Limb (tissue), 2 donors: Measurements from ENCODE around the gene FBXO34.
"Not testable (repeated sequence)": the region's sequence is repeated elsewhere in the genome, so short reads cannot be mapped to it uniquely, and the experiment has no call there.

Source experiments
- DNase-seq, 2 donors: peaks; one replicate each; pipeline ENCODE4 v3.0.0-alpha.2; 2016; ENCODE audit errors: extremely low spot score in 2 of 2

FBXO34 gene

DNA sequence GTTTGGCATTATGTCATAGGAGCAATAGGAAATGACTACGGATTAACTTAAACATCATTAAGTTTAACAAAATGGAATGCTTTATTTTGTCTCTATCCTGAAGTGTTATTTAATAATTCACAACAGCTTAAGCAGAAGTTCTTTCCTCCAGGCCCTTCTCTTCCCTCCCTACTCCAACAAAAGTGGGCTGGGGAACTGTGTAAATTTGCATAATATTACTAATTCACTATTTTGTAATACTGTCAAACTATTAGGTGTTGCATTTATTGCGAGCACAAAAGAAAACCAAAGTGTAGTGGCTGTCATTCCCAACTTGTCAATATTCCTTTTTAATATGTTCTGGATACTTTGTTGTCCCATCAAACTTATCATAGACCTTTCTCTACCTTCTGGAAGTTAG lies 70.6 kb downstream of the FBXO34 start:
- no peak for DNase-seq

- DNase-seq: not testable (repeated sequence)
Measured at GRCh38 chr14:55344582-55345163, 73.5 kb downstream of the FBXO34 start.

DNA sequence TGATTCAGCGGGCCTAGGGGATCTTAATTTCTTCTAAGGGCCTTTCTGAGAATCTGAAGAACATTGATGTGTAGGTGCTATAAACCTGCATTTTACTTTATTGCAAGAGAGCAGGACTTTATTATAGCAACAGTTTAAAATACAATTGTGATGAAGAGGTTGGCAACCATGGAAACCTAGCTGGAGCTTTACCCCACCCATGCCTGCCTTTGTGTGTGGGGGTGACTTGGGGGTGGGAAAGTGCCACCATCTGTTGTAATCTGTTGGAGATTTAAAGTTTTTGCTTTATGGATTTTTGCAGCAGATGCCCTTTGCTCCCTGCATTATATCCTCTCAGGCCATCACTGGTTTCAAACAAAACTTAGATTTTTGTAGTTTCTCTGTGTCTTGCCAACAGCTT lies 75.8 kb downstream of the FBXO34 start:
- DNase-seq: no peak

GRCh38 chr14:55347748-55348147 lies 76.5 kb downstream of the FBXO34 start:
- DNase-seq: no peak

- no peak for DNase-seq
Measured at GRCh38 chr14:55348766-55349453, 77.7 kb downstream of the FBXO34 start.

- DNase-seq: no peak
Measured at GRCh38 chr14:55349565-55349964, 78.3 kb downstream of the FBXO34 start.

GRCh38 chr14:55350461-55350860 lies 79.2 kb downstream of the FBXO34 start:
- no peak for DNase-seq

- no peak for DNase-seq
Measured at GRCh38 chr14:55351111-55351510, 79.9 kb downstream of the FBXO34 start.

DNA sequence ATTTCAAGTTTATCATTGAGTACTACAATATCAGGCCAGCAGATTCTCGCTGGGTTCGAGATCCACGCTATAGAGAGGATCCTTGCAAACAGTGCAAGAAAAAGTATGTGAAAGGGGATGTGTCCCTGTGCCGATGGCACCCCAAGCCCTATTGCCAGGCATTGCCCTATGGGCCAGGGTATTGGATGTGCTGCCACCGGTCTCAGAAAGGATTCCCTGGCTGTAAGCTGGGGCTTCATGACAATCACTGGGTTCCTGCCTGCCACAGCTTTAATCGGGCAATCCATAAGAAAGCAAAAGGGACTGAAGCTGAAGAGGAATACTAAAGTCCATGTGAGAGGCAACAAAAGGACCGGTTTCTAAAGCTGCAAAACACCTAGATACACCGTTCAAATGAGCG lies 81.0 kb downstream of the FBXO34 start:
- DNase-seq: no peak

DNA sequence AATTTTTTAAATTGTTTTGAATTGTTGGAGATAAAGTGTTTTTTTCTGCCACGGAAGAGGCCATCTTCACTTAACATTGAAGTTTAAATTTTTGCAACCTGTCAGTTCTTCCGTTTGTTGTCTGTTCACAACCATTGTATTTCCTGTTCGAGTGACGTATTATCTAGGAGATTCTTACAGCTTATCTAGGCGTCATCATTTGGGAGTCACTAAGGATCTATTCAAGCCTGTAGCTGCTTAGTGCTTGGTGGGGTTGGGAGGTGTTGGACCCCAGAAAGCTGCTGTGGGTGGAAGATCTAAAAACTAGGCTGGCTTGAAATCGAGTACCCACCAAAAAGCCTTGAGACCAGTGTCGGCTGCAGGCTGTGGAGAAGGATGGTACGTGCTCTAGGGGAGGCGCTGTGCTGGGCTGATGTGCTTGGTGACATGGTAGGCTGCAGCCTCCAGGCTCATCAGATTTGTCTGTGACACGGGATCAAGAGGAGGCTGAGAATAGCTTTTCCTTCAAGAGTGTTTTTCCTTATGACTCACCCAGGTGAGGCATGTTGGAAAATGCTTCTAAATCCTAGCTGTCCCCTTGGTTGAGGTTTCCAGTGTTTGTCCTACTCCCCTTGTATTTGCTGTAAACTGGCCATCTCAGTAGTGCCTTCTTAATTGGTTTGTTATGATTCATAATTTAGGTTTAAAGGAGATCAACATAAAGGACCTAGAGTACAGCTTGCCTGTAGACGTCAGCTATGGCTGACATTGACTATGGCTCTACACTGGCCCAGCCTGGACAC lies 82.7 kb downstream of the FBXO34 start:
- DNase-seq: no peak

- DNase-seq: peak; percentile 34 to 50
Measured at GRCh38 chr14:55354500-55354899, 83.3 kb downstream of the FBXO34 start.

- no peak for DNase-seq
Measured at GRCh38 chr14:55355922-55356321, 84.7 kb downstream of the FBXO34 start.

- DNase-seq: no peak
Measured at GRCh38 chr14:55356913-55357312, 85.7 kb downstream of the FBXO34 start.

- DNase-seq: no peak
Measured at GRCh38 chr14:55359307-55359706, 88.1 kb downstream of the FBXO34 start.

GRCh38 chr14:55361190-55361589 lies 90.0 kb downstream of the FBXO34 start:
- DNase-seq: peak in 1 of 2 donors; percentile 9

DNA sequence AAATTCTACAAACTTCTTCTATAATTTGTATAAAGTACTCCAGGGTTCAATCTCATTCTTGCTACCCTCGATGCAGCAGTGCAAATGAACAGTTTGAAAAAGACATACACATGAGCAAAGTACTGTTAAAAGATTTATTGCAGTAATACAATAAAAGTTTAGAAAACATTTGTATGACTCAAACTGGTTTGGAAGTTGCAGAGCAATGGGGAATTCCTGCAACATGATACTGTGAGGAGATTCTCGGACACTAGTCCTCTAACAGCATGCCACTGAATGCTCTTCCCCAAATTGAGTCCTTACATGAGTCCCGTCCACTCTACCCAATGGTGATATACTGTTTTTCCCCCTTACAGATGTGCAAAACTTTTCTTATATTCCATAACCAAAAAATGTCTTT lies 95.0 kb downstream of the FBXO34 start:
- no peak for DNase-seq

DNA sequence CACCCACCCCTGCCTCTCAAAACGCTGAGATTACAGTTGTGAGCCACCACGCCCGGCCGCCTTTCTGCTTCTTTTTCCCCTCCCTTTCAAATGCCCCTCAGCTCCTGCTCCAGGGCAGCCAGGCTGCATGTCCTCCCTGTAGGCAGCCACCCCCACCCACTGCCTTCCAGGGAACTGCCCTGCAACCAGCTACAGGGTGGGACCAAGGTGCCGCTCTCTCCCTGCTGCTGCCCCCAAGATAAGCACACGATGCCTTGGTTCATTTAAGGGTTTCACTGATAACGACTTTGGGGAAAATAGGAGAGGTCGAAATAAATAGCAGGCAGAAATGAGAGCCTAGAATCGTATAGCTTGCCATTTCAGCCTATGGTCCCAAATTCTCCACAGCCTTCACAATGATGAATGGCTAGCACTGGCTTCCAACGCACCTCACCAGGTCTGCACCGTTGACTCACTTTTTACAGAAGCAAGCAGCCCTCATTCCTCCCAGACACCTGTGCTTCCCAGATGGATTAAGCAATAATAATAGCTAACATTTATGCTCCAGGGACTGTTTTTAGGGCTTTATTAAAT lies 99.7 kb downstream of the FBXO34 start:
- DNase-seq: no peak

GRCh38 chr14:55372423-55372822 lies 101.2 kb downstream of the FBXO34 start:
- DNase-seq: no peak

GRCh38 chr14:55372825-55373224 lies 101.6 kb downstream of the FBXO34 start:
- no peak for DNase-seq

DNA sequence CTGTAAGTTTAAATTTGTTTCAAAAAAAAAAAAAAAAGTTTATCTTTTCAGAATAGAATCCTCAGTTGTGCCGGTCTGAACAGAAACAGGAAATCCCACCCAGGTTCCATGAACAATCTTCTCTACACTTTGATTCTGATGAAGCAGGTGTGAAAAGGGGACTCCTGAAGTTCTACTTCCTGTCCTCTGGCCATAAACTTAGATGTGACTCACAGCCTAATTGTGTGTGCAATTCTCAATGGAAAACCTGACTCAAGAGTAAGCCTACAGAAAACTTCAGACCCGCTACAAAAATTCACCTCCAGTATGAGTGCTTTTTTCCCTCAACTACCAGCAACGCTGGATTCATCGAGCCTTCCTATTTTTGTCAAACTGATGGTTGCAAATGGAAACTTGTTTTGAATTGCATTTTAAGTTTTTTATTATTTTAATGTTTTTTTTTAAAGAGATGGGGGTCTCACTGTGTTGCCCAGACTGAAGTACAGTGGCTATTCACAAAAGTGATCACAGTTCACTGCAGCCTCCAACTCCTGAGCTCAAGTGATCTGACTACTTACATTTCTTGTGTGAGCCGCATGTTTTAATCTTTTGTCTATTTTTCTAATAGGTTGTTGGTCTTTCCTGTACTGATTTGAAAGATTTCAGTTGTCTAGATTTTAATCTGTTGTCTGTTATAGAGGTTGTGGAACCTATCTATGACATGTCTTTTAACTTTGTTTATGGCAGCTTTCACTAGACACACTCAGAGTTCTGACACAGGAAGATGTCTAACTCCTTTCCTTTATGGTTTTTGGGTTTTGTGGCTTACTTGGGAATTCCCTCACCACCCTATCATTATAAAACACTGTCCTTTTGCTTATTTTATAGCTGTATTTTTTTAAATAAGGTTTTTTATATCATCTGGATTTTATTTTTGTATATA lies 102.8 kb downstream of the FBXO34 start:
- no peak for DNase-seq

DNA sequence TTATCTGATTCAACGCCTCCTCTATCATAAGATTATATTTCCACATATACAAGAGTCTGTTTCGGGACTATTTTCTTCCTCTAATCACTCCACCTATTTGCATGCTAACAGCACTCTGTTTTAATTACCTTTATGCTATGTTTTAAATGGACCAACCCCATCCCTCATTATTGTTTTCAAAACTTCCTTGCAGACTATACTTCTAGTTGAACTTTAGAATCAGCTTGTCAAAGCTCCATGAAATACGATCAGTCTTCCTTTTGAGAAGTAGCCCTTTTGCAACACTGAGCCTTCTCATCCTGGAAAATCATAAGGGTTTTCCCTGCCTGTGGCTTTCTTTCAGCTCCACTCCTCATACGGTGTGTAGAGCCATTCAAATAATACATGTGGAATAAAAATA lies 103.5 kb downstream of the FBXO34 start:
- no peak for DNase-seq
